HG02588 (cell line): ENCODE data around the gene GLP2R.

Experiments used
- ATAC-seq: cut with Tn5 transposase; IDR thresholded peaks from one replicate; pipeline ENCODE4 v1.9.1; 2021; ENCODE audit warnings: mild to moderate bottlenecking, moderate library complexity; ENCODE audit not compliant: unreplicated experiment

Gene GLP2R

GRCh38 chr17:9895923-9896322, 70.2 kb downstream of the GLP2R start:
- no peak for ATAC-seq

GRCh38 chr17:9897372-9897968, 71.7 kb downstream of the GLP2R start:
- ATAC-seq: no peak

GRCh38 chr17:9898812-9899211, 73.1 kb downstream of the GLP2R start:
- no peak for ATAC-seq

- no peak for ATAC-seq
Measured at GRCh38 chr17:9899280-9900043, 73.7 kb downstream of the GLP2R start.

GRCh38 chr17:9900044-9900594, 74.4 kb downstream of the GLP2R start:
- no peak for ATAC-seq

GRCh38 chr17:9900784-9901183, 75.1 kb downstream of the GLP2R start:
- ATAC-seq: no peak

- ATAC-seq: no peak
Measured at GRCh38 chr17:9902120-9902519, 76.4 kb downstream of the GLP2R start.

- ATAC-seq: no peak
Measured at GRCh38 chr17:9904277-9905077, 78.8 kb downstream of the GLP2R start.

GRCh38 chr17:9905078-9905415, 79.3 kb downstream of the GLP2R start, which contains the start of gene RCVRN:
TSS of gene RCVRN (minus strand) at chr17:9905271. CDS start at chr17:9905180, 91 bp downstream.
- no peak for ATAC-seq

GRCh38 chr17:9905902-9906301, 80.2 kb downstream of the GLP2R start:
- ATAC-seq: no peak

- no peak for ATAC-seq
Measured at GRCh38 chr17:9906616-9907015, 80.9 kb downstream of the GLP2R start.

GRCh38 chr17:9907131-9907530, 81.4 kb downstream of the GLP2R start:
- no peak for ATAC-seq

- ATAC-seq: no peak
Measured at GRCh38 chr17:9907883-9908648, 82.3 kb downstream of the GLP2R start.

- no peak for ATAC-seq
Measured at GRCh38 chr17:9908649-9909042, 82.9 kb downstream of the GLP2R start.

- ATAC-seq: no peak
Measured at GRCh38 chr17:9911089-9911488, 85.4 kb downstream of the GLP2R start.

GRCh38 chr17:9912121-9913099, 86.7 kb downstream of the GLP2R start:
- no peak for ATAC-seq

- ATAC-seq: no peak
Measured at GRCh38 chr17:9913476-9913875, 87.8 kb downstream of the GLP2R start.

- ATAC-seq: no peak
Measured at GRCh38 chr17:9916108-9916507, 90.4 kb downstream of the GLP2R start.

- no peak for ATAC-seq
Measured at GRCh38 chr17:9917131-9917530, 91.4 kb downstream of the GLP2R start.

GRCh38 chr17:9917801-9918200, 92.1 kb downstream of the GLP2R start:
- no peak for ATAC-seq
